ENCODE data around the gene SLMAP.

DNA sequence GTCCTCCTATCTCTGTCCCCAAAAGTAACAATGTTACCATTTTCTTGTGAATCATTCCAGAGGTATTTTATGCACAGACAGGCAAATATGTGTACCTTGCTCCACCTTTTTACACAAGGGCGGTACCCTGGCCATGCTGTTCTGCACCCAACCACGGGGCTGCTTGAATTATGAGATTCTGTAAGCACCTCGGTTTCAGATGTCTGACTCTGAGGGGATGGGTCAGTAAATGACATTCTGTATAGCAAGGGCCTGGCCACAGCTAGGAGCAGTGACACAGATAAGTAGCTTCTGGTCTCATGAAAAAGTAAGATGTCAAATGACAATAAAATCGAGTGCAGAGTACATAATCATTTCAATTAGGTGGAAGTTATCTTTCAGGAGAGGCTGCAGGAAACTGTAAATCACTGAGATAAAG, 221.7 kb downstream of the SLMAP start:
- TF ChIP-seq, protein P1, sequence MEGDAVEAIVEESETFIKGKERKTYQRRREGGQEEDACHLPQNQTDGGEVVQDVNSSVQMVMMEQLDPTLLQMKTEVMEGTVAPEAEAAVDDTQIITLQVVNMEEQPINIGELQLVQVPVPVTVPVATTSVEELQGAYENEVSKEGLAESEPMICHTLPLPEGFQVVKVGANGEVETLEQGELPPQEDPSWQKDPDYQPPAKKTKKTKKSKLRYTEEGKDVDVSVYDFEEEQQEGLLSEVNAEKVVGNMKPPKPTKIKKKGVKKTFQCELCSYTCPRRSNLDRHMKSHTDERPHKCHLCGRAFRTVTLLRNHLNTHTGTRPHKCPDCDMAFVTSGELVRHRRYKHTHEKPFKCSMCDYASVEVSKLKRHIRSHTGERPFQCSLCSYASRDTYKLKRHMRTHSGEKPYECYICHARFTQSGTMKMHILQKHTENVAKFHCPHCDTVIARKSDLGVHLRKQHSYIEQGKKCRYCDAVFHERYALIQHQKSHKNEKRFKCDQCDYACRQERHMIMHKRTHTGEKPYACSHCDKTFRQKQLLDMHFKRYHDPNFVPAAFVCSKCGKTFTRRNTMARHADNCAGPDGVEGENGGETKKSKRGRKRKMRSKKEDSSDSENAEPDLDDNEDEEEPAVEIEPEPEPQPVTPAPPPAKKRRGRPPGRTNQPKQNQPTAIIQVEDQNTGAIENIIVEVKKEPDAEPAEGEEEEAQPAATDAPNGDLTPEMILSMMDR (IDR thresholded peaks at IDR 0.05) = no peak
- no peak for TF ChIP-seq POLR2A (IDR thresholded peaks at IDR 0.05)

Data from uterus (tissue), 2 donors.